ENCODE data around the gene CCDC87.
A peak's percentile ranks its signal among the peaks of the same experiment; 100 is the strongest.
"Not testable (repeated sequence)": the region's sequence is repeated elsewhere in the genome, so short reads cannot be mapped to it uniquely, and the experiment has no call there.

The CCDC87 gene

GRCh38 chr11:66616379-66617154 is 23.7 kb upstream of the CCDC87 start, which contains the start of gene RBM14:
RBM14 (plus strand) TSS chr11:66616630; CDS start chr11:66616721, 91 bp downstream.
- DNase-seq (ENCODE audit: low spot score) = peak; percentile 99

GRCh38 chr11:66614073-66614472 is 21.2 kb upstream of the CCDC87 start:
- DNase-seq (ENCODE audit: low spot score) = no peak

- no peak for DNase-seq (ENCODE audit: low spot score)
These were observed 19.6 kb upstream of the CCDC87 start for GRCh38 chr11:66612458-66612857.

- no peak for DNase-seq (ENCODE audit: low spot score)
These were observed 17.1 kb upstream of the CCDC87 start for GRCh38 chr11:66609721-66610617.

- peak; percentile 72 for DNase-seq (ENCODE audit: low spot score)
These were observed 14.4 kb upstream of the CCDC87 start for GRCh38 chr11:66607126-66607834.

GRCh38 chr11:66606608-66607007 is 13.7 kb upstream of the CCDC87 start:
- DNase-seq (ENCODE audit: low spot score) = not testable (repeated sequence)

- no peak for DNase-seq (ENCODE audit: low spot score)
These were observed 11.3 kb upstream of the CCDC87 start for GRCh38 chr11:66604155-66604554.

- DNase-seq (ENCODE audit: low spot score) = no peak
These were observed 10.2 kb upstream of the CCDC87 start for GRCh38 chr11:66603072-66603471.

GRCh38 chr11:66600631-66601233 is 7.9 kb upstream of the CCDC87 start:
- no peak for DNase-seq (ENCODE audit: low spot score)

GRCh38 chr11:66600219-66600618 is 7.4 kb upstream of the CCDC87 start:
- no peak for DNase-seq (ENCODE audit: low spot score)

GRCh38 chr11:66598993-66599392 is 6.1 kb upstream of the CCDC87 start:
- no peak for DNase-seq (ENCODE audit: low spot score)

- DNase-seq (ENCODE audit: low spot score) = peak; percentile 42
These were observed 2.5 kb upstream of the CCDC87 start for GRCh38 chr11:66595245-66595904.

GRCh38 chr11:66593650-66594049 is 787 bp upstream of the CCDC87 start:
- no peak for DNase-seq (ENCODE audit: low spot score)

- no peak for DNase-seq (ENCODE audit: low spot score)
These were observed 406 bp upstream of the CCDC87 start for GRCh38 chr11:66593303-66593635.

GRCh38 chr11:66591175-66591574 is 1.7 kb downstream of the CCDC87 start:
- DNase-seq (ENCODE audit: low spot score) = no peak

- no peak for DNase-seq (ENCODE audit: low spot score)
These were observed 2.7 kb downstream of the CCDC87 start for GRCh38 chr11:66589996-66590675.

- not testable (repeated sequence) for DNase-seq (ENCODE audit: low spot score)
These were observed 3.5 kb downstream of the CCDC87 start for GRCh38 chr11:66589315-66589714.

GRCh38 chr11:66586136-66586535 is 6.7 kb downstream of the CCDC87 start:
- no peak for DNase-seq (ENCODE audit: low spot score)

- DNase-seq (ENCODE audit: low spot score) = not testable (repeated sequence)
These were observed 7.4 kb downstream of the CCDC87 start for GRCh38 chr11:66585447-66585846.

GRCh38 chr11:66582565-66583147 is 10.2 kb downstream of the CCDC87 start:
- DNase-seq (ENCODE audit: low spot score) = not testable (repeated sequence)
